ENCODE results near the gene CHMP3. TPM values are rescaled to one million over a fixed set of nuclear protein-coding genes. Genes with fewer than 3 reads are reported as not detected.

The CHMP3 gene
- total RNA-seq, 1 donor from 2014 or later: 70.5 TPM

DNA sequence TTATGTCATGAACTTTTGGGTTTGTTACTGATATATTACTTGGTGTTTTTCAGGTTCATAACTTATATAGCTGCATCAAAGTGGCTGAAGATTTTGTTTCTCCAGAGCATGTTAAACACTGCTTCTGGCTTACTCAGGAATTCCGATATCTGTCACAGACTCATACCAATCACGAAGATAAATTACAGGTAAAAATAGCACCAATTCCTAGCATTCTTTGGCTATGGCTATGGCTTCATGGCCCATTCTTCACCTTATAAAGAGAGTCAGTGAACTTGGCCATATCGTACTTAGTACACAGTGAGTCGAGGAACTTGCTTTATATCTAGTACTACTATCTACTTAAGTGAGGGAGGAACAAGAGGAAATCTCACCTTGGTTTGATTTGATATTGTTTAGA lies 72.2 kb downstream of the CHMP3 start:
- no peak for DNase-seq (ENCODE audit: low spot score)
- TF ChIP-seq, protein P1, sequence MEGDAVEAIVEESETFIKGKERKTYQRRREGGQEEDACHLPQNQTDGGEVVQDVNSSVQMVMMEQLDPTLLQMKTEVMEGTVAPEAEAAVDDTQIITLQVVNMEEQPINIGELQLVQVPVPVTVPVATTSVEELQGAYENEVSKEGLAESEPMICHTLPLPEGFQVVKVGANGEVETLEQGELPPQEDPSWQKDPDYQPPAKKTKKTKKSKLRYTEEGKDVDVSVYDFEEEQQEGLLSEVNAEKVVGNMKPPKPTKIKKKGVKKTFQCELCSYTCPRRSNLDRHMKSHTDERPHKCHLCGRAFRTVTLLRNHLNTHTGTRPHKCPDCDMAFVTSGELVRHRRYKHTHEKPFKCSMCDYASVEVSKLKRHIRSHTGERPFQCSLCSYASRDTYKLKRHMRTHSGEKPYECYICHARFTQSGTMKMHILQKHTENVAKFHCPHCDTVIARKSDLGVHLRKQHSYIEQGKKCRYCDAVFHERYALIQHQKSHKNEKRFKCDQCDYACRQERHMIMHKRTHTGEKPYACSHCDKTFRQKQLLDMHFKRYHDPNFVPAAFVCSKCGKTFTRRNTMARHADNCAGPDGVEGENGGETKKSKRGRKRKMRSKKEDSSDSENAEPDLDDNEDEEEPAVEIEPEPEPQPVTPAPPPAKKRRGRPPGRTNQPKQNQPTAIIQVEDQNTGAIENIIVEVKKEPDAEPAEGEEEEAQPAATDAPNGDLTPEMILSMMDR (IDR thresholded peaks at IDR 0.05; ENCODE audit: unreplicated experiment): no peak
- peaks cover 59% of the 10 kb centered on the region for H3K36me3 Mint-ChIP-seq (ENCODE audit: low read depth, unreplicated experiment)
- no peaks in the 10 kb centered on the region for H3K9me3 Mint-ChIP-seq (ENCODE audit: unreplicated experiment)
- no peaks in the 10 kb centered on the region for H3K4me1 Mint-ChIP-seq (ENCODE audit: unreplicated experiment)
- no peak overlapping the region for H3K4me3 Mint-ChIP-seq (ENCODE audit: unreplicated experiment)
- no peaks in the 10 kb centered on the region for H3K27me3 Mint-ChIP-seq (ENCODE audit: unreplicated experiment)
- H3K27ac Mint-ChIP-seq (ENCODE audit: unreplicated experiment): no peak overlapping the region

DNA sequence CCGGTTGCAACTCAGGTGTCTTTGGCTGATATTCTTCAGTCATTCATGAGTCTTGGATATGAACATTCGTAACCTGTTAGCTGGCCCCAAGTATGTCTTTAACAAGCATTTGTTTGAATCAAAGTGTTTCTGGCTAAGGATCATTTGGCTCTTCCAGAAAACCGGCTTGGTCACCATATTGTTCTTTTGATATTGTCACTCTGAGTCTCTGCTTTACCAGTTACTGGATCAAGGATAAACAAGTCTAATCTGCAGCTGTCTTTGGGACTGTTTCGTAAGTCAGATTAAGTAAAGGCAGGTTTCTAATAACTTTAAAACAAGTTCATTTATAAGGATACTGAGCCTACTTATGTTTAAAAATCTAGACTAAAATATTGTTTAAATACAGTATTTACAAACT lies 73.0 kb downstream of the CHMP3 start:
- no peaks in the 10 kb centered on the region for H3K4me1 Mint-ChIP-seq (ENCODE audit: unreplicated experiment)
- no peaks in the 10 kb centered on the region for H3K9me3 Mint-ChIP-seq (ENCODE audit: unreplicated experiment)
- H3K4me3 Mint-ChIP-seq (ENCODE audit: unreplicated experiment): peak overlapping the region; percentile 39
- peaks cover 60% of the 10 kb centered on the region for H3K36me3 Mint-ChIP-seq (ENCODE audit: low read depth, unreplicated experiment)
- H3K27me3 Mint-ChIP-seq (ENCODE audit: unreplicated experiment): no peaks in the 10 kb centered on the region
- no peak for DNase-seq (ENCODE audit: low spot score)
- TF ChIP-seq, protein P1 (IDR thresholded peaks at IDR 0.05; ENCODE audit: unreplicated experiment): no peak
- no peak overlapping the region for H3K27ac Mint-ChIP-seq (ENCODE audit: unreplicated experiment)

DNA sequence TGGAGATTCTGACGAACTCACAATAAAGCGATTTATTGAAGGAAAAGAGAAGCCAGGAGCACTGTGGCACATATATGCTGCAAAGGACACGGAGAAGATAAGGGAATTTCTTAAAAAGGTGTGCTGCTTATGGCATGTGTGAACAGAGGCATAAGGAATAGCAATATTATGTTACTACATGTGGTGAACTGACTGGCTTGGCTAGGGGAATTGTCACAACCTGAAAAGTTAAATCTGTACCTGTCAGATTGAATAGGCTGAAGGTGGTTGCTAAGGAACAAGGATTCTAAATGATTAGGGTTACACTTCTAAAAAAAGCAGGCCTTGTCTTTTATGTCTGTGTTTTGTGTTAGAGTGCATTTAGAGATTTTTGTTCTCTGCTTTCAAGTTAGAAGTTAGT lies 73.7 kb downstream of the CHMP3 start:
- TF ChIP-seq, protein P1 (IDR thresholded peaks at IDR 0.05; ENCODE audit: unreplicated experiment): no peak
- H3K4me3 Mint-ChIP-seq (ENCODE audit: unreplicated experiment): no peak overlapping the region
- H3K27me3 Mint-ChIP-seq (ENCODE audit: unreplicated experiment): no peaks in the 10 kb centered on the region
- no peaks in the 10 kb centered on the region for H3K9me3 Mint-ChIP-seq (ENCODE audit: unreplicated experiment)
- DNase-seq (ENCODE audit: low spot score): no peak
- H3K4me1 Mint-ChIP-seq (ENCODE audit: unreplicated experiment): no peaks in the 10 kb centered on the region
- peaks cover 58% of the 10 kb centered on the region for H3K36me3 Mint-ChIP-seq (ENCODE audit: low read depth, unreplicated experiment)
- H3K27ac Mint-ChIP-seq (ENCODE audit: unreplicated experiment): no peak overlapping the region

DNA sequence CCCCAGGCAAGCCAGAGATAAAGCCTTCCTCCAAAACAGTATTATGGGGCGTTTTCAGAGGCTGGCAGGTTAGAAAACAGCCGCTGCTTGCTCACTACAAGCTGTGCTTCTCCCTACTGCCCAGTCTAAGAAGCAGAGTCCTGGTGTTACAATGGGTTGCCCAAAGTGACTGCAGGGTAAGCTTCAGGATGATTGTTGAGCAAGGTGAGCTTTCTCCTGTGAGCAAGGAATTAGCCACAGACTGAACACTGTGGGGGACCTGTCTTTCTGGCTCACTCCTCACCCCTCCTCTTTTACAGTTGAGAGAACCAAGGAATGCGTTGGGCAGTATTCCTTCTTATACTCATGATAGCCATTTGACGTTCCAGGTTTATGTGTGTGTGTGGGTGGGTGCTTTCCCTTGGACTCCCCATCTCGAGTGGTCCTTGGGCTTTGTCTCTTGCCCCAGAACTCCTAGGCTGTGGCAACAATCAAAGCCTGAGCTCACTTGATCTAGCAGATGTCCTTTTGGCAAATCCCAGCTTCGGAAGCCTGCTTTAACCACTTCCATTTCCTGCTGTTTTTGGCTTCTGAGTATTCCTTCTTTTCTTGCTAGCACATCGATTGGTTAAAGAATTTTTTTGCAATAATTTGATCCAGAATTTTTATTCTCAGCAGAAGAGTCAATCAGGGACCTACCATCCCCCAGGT lies 74.5 kb downstream of the CHMP3 start:
- H3K4me3 Mint-ChIP-seq (ENCODE audit: unreplicated experiment): no peak overlapping the region
- DNase-seq (ENCODE audit: low spot score): no peak
- peaks cover 58% of the 10 kb centered on the region for H3K36me3 Mint-ChIP-seq (ENCODE audit: low read depth, unreplicated experiment)
- no peaks in the 10 kb centered on the region for H3K9me3 Mint-ChIP-seq (ENCODE audit: unreplicated experiment)
- H3K4me1 Mint-ChIP-seq (ENCODE audit: unreplicated experiment): no peaks in the 10 kb centered on the region
- no peak overlapping the region for H3K27ac Mint-ChIP-seq (ENCODE audit: unreplicated experiment)
- no peaks in the 10 kb centered on the region for H3K27me3 Mint-ChIP-seq (ENCODE audit: unreplicated experiment)
- TF ChIP-seq, protein P1 (IDR thresholded peaks at IDR 0.05; ENCODE audit: unreplicated experiment): no peak

DNA sequence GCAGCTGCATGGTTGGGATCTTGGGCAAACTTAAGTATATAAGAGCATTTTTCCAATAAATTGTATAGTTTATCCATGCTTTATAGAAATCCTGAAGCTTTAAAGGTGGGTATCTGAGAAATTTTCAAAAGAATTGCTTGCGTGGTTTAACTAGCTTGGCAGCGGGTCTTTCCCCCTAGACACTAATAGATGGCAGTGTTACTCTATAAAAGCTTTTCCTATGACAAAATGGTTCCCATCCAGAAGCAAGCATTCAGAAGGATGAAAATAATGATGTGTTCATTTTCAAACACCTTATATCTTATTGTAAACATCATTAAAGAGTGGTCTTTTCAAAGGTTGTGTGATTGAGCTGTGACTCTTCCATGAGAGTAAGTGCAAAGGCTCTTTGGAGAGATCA lies 76.2 kb downstream of the CHMP3 start:
- Mint-ChIP-seq H3K4me3 (ENCODE audit: unreplicated experiment) (no peak overlapping the region), H3K9me3 (ENCODE audit: unreplicated experiment) (no peaks in the 10 kb centered on the region), H3K27ac (ENCODE audit: unreplicated experiment) (no peak overlapping the region), H3K36me3 (ENCODE audit: low read depth, unreplicated experiment) (peaks cover 65% of the 10 kb centered on the region), H3K4me1 (ENCODE audit: unreplicated experiment) (no peaks in the 10 kb centered on the region), H3K27me3 (ENCODE audit: unreplicated experiment) (no peaks in the 10 kb centered on the region)
- no peak for DNase-seq (ENCODE audit: low spot score)
- TF ChIP-seq, protein P1 (IDR thresholded peaks at IDR 0.05; ENCODE audit: unreplicated experiment): no peak
